AG10803 (cell line): ENCODE data around the gene BTC.

Experiments used
- DNase-seq: peaks from one replicate; pipeline ENCODE4 v3.0.0; 2010; ENCODE audit warnings: low read depth
- H3K4me3 ChIP-seq: 2 replicates; pipeline ENCODE4 v1.5.1; 2011; ENCODE audit warnings: mild to moderate bottlenecking, low read length, control low read depth
- TF ChIP-seq, protein P1 (sequence below): conservative IDR thresholded peaks from 2 replicates; pipeline ENCODE4 v1.5.1; 2011; ENCODE audit warnings: mild to moderate bottlenecking, low read length, control low read depth, inconsistent platforms

Gene BTC

DNA sequence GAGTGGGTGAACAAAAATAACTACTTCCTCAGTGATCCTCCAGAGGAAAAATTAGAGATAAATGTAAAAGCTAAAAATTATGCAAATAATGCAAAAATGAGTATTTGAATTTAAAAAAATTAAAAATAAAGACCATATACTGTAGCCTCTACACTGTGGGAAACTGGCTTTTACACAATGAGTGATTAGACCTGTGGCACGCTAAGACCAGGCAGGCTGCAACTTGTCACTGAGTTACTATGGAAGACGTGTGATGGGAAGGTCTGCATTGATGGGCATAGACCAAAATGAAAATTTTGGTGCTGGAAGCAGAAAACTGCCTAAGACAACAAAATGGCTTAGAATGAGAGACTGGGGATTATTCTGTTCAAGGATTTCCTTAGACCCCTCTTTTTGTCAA lies 30.2 kb downstream of the BTC start:
- TF ChIP-seq, protein P1, sequence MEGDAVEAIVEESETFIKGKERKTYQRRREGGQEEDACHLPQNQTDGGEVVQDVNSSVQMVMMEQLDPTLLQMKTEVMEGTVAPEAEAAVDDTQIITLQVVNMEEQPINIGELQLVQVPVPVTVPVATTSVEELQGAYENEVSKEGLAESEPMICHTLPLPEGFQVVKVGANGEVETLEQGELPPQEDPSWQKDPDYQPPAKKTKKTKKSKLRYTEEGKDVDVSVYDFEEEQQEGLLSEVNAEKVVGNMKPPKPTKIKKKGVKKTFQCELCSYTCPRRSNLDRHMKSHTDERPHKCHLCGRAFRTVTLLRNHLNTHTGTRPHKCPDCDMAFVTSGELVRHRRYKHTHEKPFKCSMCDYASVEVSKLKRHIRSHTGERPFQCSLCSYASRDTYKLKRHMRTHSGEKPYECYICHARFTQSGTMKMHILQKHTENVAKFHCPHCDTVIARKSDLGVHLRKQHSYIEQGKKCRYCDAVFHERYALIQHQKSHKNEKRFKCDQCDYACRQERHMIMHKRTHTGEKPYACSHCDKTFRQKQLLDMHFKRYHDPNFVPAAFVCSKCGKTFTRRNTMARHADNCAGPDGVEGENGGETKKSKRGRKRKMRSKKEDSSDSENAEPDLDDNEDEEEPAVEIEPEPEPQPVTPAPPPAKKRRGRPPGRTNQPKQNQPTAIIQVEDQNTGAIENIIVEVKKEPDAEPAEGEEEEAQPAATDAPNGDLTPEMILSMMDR, result no peak
- DNase-seq, result no peak
- no peak overlapping the region for H3K4me3 ChIP-seq

DNA sequence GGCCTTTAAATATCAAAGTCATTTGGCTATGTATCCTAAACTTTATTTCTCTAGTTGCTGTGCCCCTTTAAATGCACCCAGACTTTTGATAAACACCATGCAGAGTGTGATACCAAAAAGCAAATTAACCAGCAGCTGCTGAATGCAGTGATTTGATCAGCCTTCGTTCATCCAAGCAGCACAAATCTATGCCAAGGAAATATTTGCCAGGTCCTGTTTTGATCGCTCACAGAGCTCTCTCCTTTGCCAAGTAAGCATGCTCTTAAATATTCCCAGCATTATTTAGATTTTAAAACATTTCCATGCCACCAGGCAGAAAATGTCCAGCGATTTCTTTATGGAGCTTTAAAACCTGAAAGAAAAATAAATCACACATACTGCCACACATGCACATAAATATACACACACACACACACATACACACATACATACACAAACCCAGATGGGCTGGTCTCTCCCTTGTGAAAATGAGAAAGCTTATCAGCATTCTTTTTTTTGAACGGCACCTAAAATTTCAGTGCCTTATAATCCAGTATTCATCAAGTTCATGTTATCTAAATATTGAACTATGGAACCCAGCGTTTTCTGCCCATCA lies 35.7 kb downstream of the BTC start:
- TF ChIP-seq, protein P1, result no peak
- no peak for DNase-seq
- H3K4me3 ChIP-seq, result no peak overlapping the region

DNA sequence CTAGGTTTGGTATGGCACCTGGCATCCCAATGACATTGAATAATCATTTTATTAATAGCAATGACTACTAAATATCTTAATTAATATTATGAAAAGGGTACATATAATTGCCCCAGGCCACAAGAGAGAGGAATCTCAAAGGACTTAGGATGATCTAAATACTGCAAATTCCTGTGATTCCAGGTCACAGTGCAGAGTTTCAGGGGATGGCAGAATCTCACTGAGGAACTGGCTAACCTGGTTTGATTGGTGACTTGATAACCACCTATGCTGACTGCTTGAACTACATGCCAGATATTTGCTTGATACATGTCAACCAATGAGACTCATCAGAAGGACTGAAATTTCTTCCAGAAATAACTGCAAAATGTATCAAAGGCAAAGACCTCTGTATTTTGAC lies 37.2 kb downstream of the BTC start:
- TF ChIP-seq, protein P1, result no peak
- DNase-seq, result no peak
- H3K4me3 ChIP-seq, result no peak overlapping the region

DNA sequence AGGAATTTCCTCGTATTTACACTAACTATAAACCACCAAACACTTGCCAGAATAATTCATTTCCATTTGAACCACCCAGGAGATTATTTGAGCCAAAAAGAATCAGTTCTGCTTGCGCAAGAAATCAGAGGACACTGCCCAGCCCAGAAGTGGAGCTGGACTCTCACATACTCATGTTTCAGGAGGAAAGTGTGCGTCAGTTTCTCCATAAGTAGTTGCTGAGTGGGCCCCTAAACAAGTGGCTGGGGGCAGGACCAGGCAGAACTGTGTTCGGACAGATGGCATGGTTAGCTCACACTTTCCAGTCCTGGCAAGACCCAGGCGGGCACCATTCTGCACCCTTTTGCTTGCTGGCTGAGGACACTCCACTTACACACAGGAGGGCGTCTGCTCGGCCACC lies 38.8 kb downstream of the BTC start:
- H3K4me3 ChIP-seq, result no peak overlapping the region
- no peak for DNase-seq
- TF ChIP-seq, protein P1, result no peak

DNA sequence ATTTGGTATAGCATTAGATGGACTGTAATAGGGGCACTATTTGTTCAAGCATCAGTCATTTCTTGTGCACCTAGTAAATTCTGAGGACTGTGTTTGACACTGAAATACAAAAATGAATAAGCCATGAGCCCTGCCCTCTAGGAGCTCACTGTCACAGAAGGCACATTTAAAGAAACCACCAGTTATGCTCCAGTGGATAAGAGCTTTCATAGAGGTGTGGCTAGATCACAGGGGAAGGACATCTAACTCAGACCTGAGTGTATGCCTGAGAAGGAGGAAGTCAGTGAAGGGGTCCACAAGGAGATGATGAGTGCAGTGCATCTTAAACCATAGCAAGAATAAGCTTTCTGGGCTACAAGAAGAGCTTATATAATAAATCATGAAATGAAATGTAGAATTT lies 40.1 kb downstream of the BTC start:
- TF ChIP-seq, protein P1, result no peak
- DNase-seq, result no peak
- no peak overlapping the region for H3K4me3 ChIP-seq

DNA sequence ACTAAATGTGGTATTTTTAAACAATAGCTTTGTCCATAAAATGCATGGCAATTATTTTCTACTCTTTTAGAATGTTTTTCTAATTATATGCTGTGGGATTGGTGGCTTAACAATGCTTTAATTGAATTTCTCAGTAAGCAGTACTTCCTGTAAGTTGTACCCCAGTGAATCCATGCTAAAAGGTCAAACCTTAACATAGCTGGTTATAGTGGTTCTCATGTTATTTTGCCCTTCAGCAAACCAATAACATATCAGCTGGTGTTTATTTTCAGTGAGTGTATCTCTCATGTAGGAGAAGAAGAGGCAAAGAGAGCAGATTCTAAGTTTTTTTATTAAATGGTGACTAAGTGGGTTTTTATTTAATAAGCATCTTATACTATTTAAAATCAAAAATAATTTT lies 41.5 kb downstream of the BTC start:
- no peak for DNase-seq
- TF ChIP-seq, protein P1, result no peak
- H3K4me3 ChIP-seq, result no peak overlapping the region

DNA sequence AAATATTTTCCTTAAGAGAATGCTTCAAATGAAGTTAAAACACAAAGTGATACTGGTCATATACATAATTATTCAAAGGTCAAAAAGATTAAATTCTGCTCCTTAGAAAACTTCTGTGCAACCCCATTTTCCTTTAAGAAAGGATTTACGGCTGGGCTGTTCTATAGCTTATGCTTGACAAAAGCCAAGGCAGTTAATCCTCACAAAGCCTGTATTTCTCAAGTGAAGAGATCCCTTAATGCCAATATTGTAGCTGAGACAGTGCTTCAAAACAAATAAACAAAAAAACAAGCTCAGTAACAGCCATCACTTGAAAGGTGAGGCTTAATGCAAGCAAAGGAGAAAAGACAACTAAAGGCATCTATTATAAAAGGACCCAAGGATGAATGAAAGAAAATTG lies 42.5 kb downstream of the BTC start:
- TF ChIP-seq, protein P1, result no peak
- no peak overlapping the region for H3K4me3 ChIP-seq
- DNase-seq, result no peak
